B cell (primary cell): Measurements from ENCODE around the gene AMIGO1. TPM values are rescaled to one million over a fixed set of nuclear protein-coding genes. Genes with fewer than 3 reads are reported as not detected.

ENCODE experiments used
- ATAC-seq: fragments of 200-7000 bp; cut with Tn5 transposase; one replicate; pipeline ENCODE4 v1.10.0; 2021; ENCODE audit warnings: low read depth, mild to moderate bottlenecking, moderate number of reproducible peaks, moderate library complexity
- CTCF ChIA-PET: fragments of 350-600 bp; sonication (Branson Sonifier 250); formaldehyde crosslinking; loops from one replicate; lab custom pipeline; 2021; ENCODE audit warnings: antibody characterized with exemption, inconsistent platforms; lab: Charles Lee
- POLR2A ChIA-PET: fragments of 350-600 bp; sonication (Branson Sonifier 250); formaldehyde crosslinking; loops from one replicate; lab custom pipeline; 2021; ENCODE audit warnings: antibody characterized with exemption; lab: Charles Lee
- DNase-seq: peaks from one replicate; pipeline ENCODE4 v3.0.0; 2013
- H2AFZ ChIP-seq: 2 replicates; pipeline ENCODE4 v1.6.1; 2012; ENCODE audit warnings: mild to moderate bottlenecking, low read depth, low read length; ENCODE audit not compliant: insufficient read depth, poor library complexity, severe bottlenecking
- H3K27ac ChIP-seq, 2 donors: 1 replicate in 1 of 2; 2 replicates in 1 of 2; pipeline ENCODE4 v1.5.1; 2012 to 2013; ENCODE audit warnings: low read length in 2 of 2, mild to moderate bottlenecking in 2 of 2, moderate library complexity in 1 of 2
- H3K27me3 ChIP-seq, 4 experiments: fragments of 200-600 bp in 1 of 4; sonication (generic) in 1 of 4; replicated peaks in 1 of 4; 1 replicate in 2 of 4; 2 replicates in 2 of 4; pipeline versions ENCODE4 v1.6.1 to v1.7.0; 2013 to 2016; ENCODE audit warnings: low read length in 3 of 4, mild to moderate bottlenecking in 2 of 4, mixed read lengths in 1 of 4, moderate library complexity in 1 of 4; ENCODE audit not compliant: insufficient read depth in 4 of 4, control insufficient read depth in 3 of 4; ENCODE audit errors: control extremely low read depth in 1 of 4
- H3K36me3 ChIP-seq, 2 experiments: replicated peaks in 1 of 2; 1 replicate in 1 of 2; 2 replicates in 1 of 2; pipeline versions ENCODE4 v1.6.1 to v1.7.1; 2013; ENCODE audit warnings: low read length in 1 of 2; ENCODE audit not compliant: insufficient read depth in 2 of 2, control insufficient read depth in 1 of 2; ENCODE audit errors: control extremely low read depth in 1 of 2, extremely low read depth in 1 of 2
- H3K4me1 ChIP-seq, 2 donors: fragments of 200-600 bp in 1 of 2; sonication (generic) in 1 of 2; 1 replicate in 1 of 2; 2 replicates in 1 of 2; pipeline versions ENCODE4 v1.5.1 to v1.6.1; 2013 to 2017; ENCODE audit warnings: low read length in 2 of 2; ENCODE audit not compliant: control insufficient read depth in 2 of 2, insufficient read depth in 2 of 2
- H3K4me2 ChIP-seq: replicated peaks from 2 replicates; pipeline ENCODE3; 2012; ENCODE audit warnings: mild to moderate bottlenecking, low read depth, low read length; ENCODE audit not compliant: poor library complexity, severe bottlenecking
- H3K4me3 ChIP-seq, 5 experiments: fragments of 200-600 bp in 1 of 5; sonication (generic) in 1 of 5; 1 replicate in 3 of 5; 2 replicates in 2 of 5; pipeline versions ENCODE4 v1.5.1 to v1.7.0; 2011 to 2016; ENCODE audit warnings: low read length in 4 of 5, mild to moderate bottlenecking in 4 of 5, low read depth in 2 of 5, control low read depth in 1 of 5, moderate library complexity in 1 of 5; ENCODE audit not compliant: insufficient read depth in 1 of 5; ENCODE audit errors: control extremely low read depth in 1 of 5, extremely low read depth in 1 of 5
- H3K79me2 ChIP-seq: fragments of 200-600 bp; sonication (generic); one replicate; pipeline ENCODE4 v1.6.0; 2016; ENCODE audit warnings: low read length; ENCODE audit not compliant: control insufficient read depth, insufficient read depth
- H3K9ac ChIP-seq: fragments of 200-600 bp; sonication (generic); 2 replicates; pipeline ENCODE4 v1.6.1; 2017; ENCODE audit warnings: mild to moderate bottlenecking, low read length, moderate library complexity
- H3K9me3 ChIP-seq, 3 donors: one replicate each; pipeline versions ENCODE4 v1.6.1 to v1.7.1; 2013; ENCODE audit warnings: low read length in 2 of 3; ENCODE audit not compliant: control insufficient read depth in 2 of 3, insufficient read depth in 1 of 3; ENCODE audit errors: control extremely low read depth in 1 of 3
- H4K20me1 ChIP-seq: 2 replicates; pipeline ENCODE4 v1.6.0; 2012; ENCODE audit warnings: mild to moderate bottlenecking, low read length; ENCODE audit not compliant: insufficient read depth, control insufficient read depth, poor library complexity, severe bottlenecking
- H3K27ac Mint-ChIP-seq: one replicate; pipeline ENCODE4 v1.8.0; 2021; ENCODE audit warnings: mixed read lengths
- H3K27me3 Mint-ChIP-seq: one replicate; pipeline ENCODE4 v1.8.0; 2021; ENCODE audit warnings: mixed read lengths
- H3K4me1 Mint-ChIP-seq: one replicate; pipeline ENCODE4 v1.8.0; 2021; ENCODE audit warnings: mixed read lengths
- H3K4me3 Mint-ChIP-seq: one replicate; pipeline ENCODE4 v1.8.0; 2021; ENCODE audit warnings: mixed read lengths
- H3K9me3 Mint-ChIP-seq: one replicate; pipeline ENCODE4 v1.8.0; 2022; ENCODE audit warnings: mixed read lengths; ENCODE audit not compliant: insufficient read depth
- CTCF ChIP-seq: fragments of 200-600 bp; IDR thresholded peaks from one replicate; pipeline ENCODE4 v1.8.0; 2022; ENCODE audit warnings: antibody characterized with exemption, mild to moderate bottlenecking
- EZH2 ChIP-seq: IDR thresholded peaks from 2 replicates; pipeline ENCODE4 v1.6.1; 2012; ENCODE audit warnings: borderline replicate concordance, low read depth, mild to moderate bottlenecking, moderate library complexity, low read length; ENCODE audit not compliant: insufficient read depth, poor library complexity, severe bottlenecking
- WGBS: methylation state at CpG from one replicate; pipeline ENCODE4 v1.1.5; 2013; ENCODE audit warnings: missing lambda C conversion rate; ENCODE audit not compliant: insufficient coverage; 5-methylcytosine and 5-hydroxymethylcytosine counted together
- intact Hi-C: fragments of 100-400 bp; cut with micrococcal nuclease; formaldehyde crosslinking; loops from one replicate; pipeline ENCODE4 v1.10.0; 2022
- polyA plus RNA-seq: library from polyadenylated mRNA; depleted of rRNA; stranded (reverse); fragments of >200 nt; gene quantifications from 2 replicates; pipeline ENCODE4 v1.2.3, GENCODE V29; 2012
- total RNA-seq, 2 donors: library from RNA; stranded (reverse); fragments of 120-200 nt in 1 of 2; gene quantifications; 1 replicate in 1 of 2; 2 replicates in 1 of 2; pipeline versions ENCODE4 v1.2.3 to v1.2.4, GENCODE V29; 2013 to 2022

Gene AMIGO1
- total and polyA plus RNA-seq, 2 donors (not counting 1 experiment from before 2014, with no cell fraction given): 0.19 to 2.4 TPM

GRCh38 chr1:109541102-109541501, 31.6 kb upstream of the AMIGO1 start:
- ChIA-PET CTCF (interaction anchor here (0.9 to 21.6 kb wide), 8 partner anchors 9 to 443 kb away, joined by 3 to 926 read pairs (median 5); partner anchors contain the start of genes AHCYL1, AMIGO1, ATXN7L2 and CYB561D1), POLR2A (no interaction called here)
- no peak overlapping the region for H3K4me2 ChIP-seq
- H3K27ac ChIP-seq: no peak overlapping the region
- H3K4me1 ChIP-seq: no peaks in the 10 kb centered on the region
- H3K9ac ChIP-seq: no peak overlapping the region
- H3K27me3 Mint-ChIP-seq: peaks cover 3% of the 10 kb centered on the region
- no peaks in the 10 kb centered on the region for H4K20me1 ChIP-seq
- no peaks in the 10 kb centered on the region for H3K36me3 ChIP-seq
- no peak overlapping the region for H2AFZ ChIP-seq
- H3K4me3 ChIP-seq: no peak overlapping the region
- no peak overlapping the region for H3K27ac Mint-ChIP-seq
- no peak for ATAC-seq
- no peaks in the 10 kb centered on the region for H3K27me3 ChIP-seq
- 100% methylated on average over 1 of the region's 3 CpGs for WGBS
- peaks cover under 1% of the 10 kb centered on the region for H3K4me1 Mint-ChIP-seq
- H3K4me3 Mint-ChIP-seq: no peak overlapping the region
- intact Hi-C loops: no loop called here
- DNase-seq: no peak
- H3K9me3 Mint-ChIP-seq: no peaks in the 10 kb centered on the region
- no peaks in the 10 kb centered on the region for H3K9me3 ChIP-seq
- no peak for TF ChIP-seq CTCF
- no peak for TF ChIP-seq EZH2
- H3K79me2 ChIP-seq: no peaks in the 10 kb centered on the region

GRCh38 chr1:109539676-109540075, 30.1 kb upstream of the AMIGO1 start, which contains the start of gene GPR61:
Gene GPR61 (plus strand): TSS chr1:109539872. CDS start chr1:109543023, 3,151 bp downstream.
- H3K4me1 Mint-ChIP-seq: no peaks in the 10 kb centered on the region
- no peak for DNase-seq
- H3K4me3 ChIP-seq: no peak within 1 kb of the TSS
- H3K9ac ChIP-seq: no peak within 1 kb of the TSS
- no peak within 1 kb of the TSS for H3K27ac ChIP-seq
- intact Hi-C loops: no loop called here
- H3K4me1 ChIP-seq: no peaks in the 10 kb centered on the region
- CTCF ChIA-PET: interaction anchor here (1.0 to 21.6 kb wide), 4 partner anchors 40 to 234 kb away, joined by 3 to 926 read pairs (median 140); partner anchors contain the start of genes AMIGO1, ATXN7L2 and CYB561D1
- no peak for ATAC-seq
- H3K27me3 ChIP-seq: no peaks in the 10 kb centered on the region
- H3K27me3 Mint-ChIP-seq: peaks cover 3% of the 10 kb centered on the region
- no peak within 1 kb of the TSS for H2AFZ ChIP-seq
- POLR2A ChIA-PET: interaction anchor here (0.7 kb wide), 1 partner anchor 17 kb away, joined by 3 read pairs; no protein-coding TSS in a partner anchor
- no peak within 1 kb of the TSS for H3K4me2 ChIP-seq
- H3K79me2 ChIP-seq: no peaks in the 10 kb centered on the region
- H3K36me3 ChIP-seq: no peaks in the 10 kb centered on the region
- H3K4me3 Mint-ChIP-seq: no peak within 1 kb of the TSS
- H3K9me3 Mint-ChIP-seq: no peaks in the 10 kb centered on the region
- H3K9me3 ChIP-seq: no peaks in the 10 kb centered on the region
- no peaks in the 10 kb centered on the region for H4K20me1 ChIP-seq
- TF ChIP-seq EZH2: no peak
- TF ChIP-seq CTCF: no peak
- 77% methylated on average over 6 of the region's 7 CpGs for WGBS
- H3K27ac Mint-ChIP-seq: no peak within 1 kb of the TSS
